Astrocyte (in vitro differentiated cells and primary cell): Measurements from ENCODE around the gene SPEF1. TPM values are rescaled to one million over a fixed set of nuclear protein-coding genes. Genes with fewer than 3 reads are reported as not detected.
"Not testable (repeated sequence)": the region's sequence is repeated elsewhere in the genome, so short reads cannot be mapped to it uniquely, and the experiment has no call there.

ENCODE experiments used
- DNase-seq: peaks from one replicate; pipeline ENCODE4 v3.0.0-alpha.2; 2010; ENCODE audit warnings: low read depth
- FAIRE-seq: peaks from 2 replicates; lab custom pipeline; 2011; peaks lifted over from hg19 to GRCh38; lab: Jason Lieb, UNC
- H2AFZ ChIP-seq: 2 replicates; pipeline ENCODE4 v1.6.0; 2012; ENCODE audit warnings: low read depth, low read length, inconsistent platforms
- H3K27ac ChIP-seq: 2 replicates; pipeline ENCODE4 v1.5.1; 2011; ENCODE audit warnings: low read depth, low read length, inconsistent platforms
- H3K27me3 ChIP-seq: 2 replicates; pipeline ENCODE4 v1.6.0; 2011; ENCODE audit warnings: low read length, inconsistent platforms; ENCODE audit not compliant: insufficient read depth
- H3K36me3 ChIP-seq: 2 replicates; pipeline ENCODE4 v1.5.1; 2011; ENCODE audit warnings: low read length, inconsistent platforms; ENCODE audit not compliant: insufficient read depth
- H3K4me1 ChIP-seq: 2 replicates; pipeline ENCODE4 v1.5.1; 2011; ENCODE audit warnings: low read length, inconsistent platforms; ENCODE audit not compliant: insufficient read depth
- H3K4me2 ChIP-seq: 2 replicates; pipeline ENCODE4 v1.6.0; 2012; ENCODE audit warnings: low read length, inconsistent platforms
- H3K4me3 ChIP-seq: 2 replicates; pipeline ENCODE4 v1.5.1; 2011; ENCODE audit warnings: low read depth, mild to moderate bottlenecking, low read length, inconsistent platforms; ENCODE audit not compliant: insufficient read depth
- H3K79me2 ChIP-seq: 2 replicates; pipeline ENCODE4 v1.6.0; 2012; ENCODE audit warnings: mild to moderate bottlenecking, low read length, inconsistent platforms; ENCODE audit not compliant: insufficient read depth
- H3K9ac ChIP-seq: 2 replicates; pipeline ENCODE4 v1.6.0; 2012; ENCODE audit warnings: mild to moderate bottlenecking, low read length, inconsistent platforms
- H3K9me3 ChIP-seq: 2 replicates; pipeline ENCODE4 v1.5.1; 2012; ENCODE audit warnings: low read depth, mild to moderate bottlenecking, low read length, inconsistent platforms; ENCODE audit not compliant: insufficient read depth
- H4K20me1 ChIP-seq: 2 replicates; pipeline ENCODE4 v1.6.0; 2012; ENCODE audit warnings: low read length, inconsistent platforms; ENCODE audit not compliant: insufficient read depth
- H3K27ac Mint-ChIP-seq: one replicate; pipeline ENCODE4 v1.8.0; 2021; ENCODE audit warnings: mild to moderate bottlenecking, mixed read lengths; ENCODE audit not compliant: unreplicated experiment
- H3K27me3 Mint-ChIP-seq: one replicate; pipeline ENCODE4 v1.8.0; 2021; ENCODE audit warnings: low read depth, mixed read lengths; ENCODE audit not compliant: unreplicated experiment
- H3K36me3 Mint-ChIP-seq: one replicate; pipeline ENCODE4 v1.8.0; 2021; ENCODE audit warnings: low read depth, mixed read lengths; ENCODE audit not compliant: unreplicated experiment
- H3K4me1 Mint-ChIP-seq: one replicate; pipeline ENCODE4 v1.8.0; 2021; ENCODE audit warnings: low read depth, mixed read lengths; ENCODE audit not compliant: unreplicated experiment
- H3K4me3 Mint-ChIP-seq: one replicate; pipeline ENCODE4 v1.8.0; 2021; ENCODE audit warnings: mild to moderate bottlenecking, moderate library complexity, mixed read lengths; ENCODE audit not compliant: unreplicated experiment
- H3K9me3 Mint-ChIP-seq: one replicate; pipeline ENCODE4 v1.8.0; 2021; ENCODE audit warnings: mild to moderate bottlenecking, mixed read lengths; ENCODE audit not compliant: unreplicated experiment
- EZH2 ChIP-seq: IDR thresholded peaks from 2 replicates; pipeline ENCODE4 v1.6.1; 2012; ENCODE audit warnings: mild to moderate bottlenecking, low read length, inconsistent platforms; ENCODE audit not compliant: insufficient read depth
- total RNA-seq: library from RNA; stranded (reverse); gene quantifications from 2 replicates; pipeline ENCODE4 v1.2.1, GENCODE V29; 2021
- TF ChIP-seq, protein P1 (sequence below): IDR thresholded peaks from 2 replicates; pipeline ENCODE4 v1.5.1; 2011; ENCODE audit warnings: low read depth, mild to moderate bottlenecking, inconsistent platforms, low read length, moderate library complexity; ENCODE audit not compliant: insufficient read depth

The SPEF1 gene
- total RNA-seq, 1 donor from 2014 or later, result 0.45 TPM

DNA sequence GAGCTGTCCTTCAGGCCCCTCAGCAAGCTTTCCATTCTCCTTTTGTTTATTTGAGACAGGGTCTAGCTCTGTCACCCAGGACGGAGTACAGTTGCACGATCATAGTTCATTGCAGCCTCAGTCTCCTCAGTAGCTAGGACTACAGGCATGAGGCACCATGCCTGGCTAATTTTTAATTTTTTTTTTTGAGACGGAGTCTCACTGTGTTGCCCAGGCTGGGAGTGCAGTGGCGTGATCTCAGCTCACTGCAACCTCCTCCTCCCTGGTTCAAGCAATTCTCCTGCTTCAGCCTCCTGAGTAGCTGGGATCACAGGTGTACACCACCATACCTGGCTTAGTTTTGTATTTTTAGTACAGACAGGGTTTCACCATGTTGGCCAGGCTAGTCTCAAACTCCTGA, 8.0 kb upstream of the SPEF1 start:
- FAIRE-seq, H3K4me1 Mint-ChIP-seq, H3K4me2 ChIP-seq, H3K27ac Mint-ChIP-seq, H3K4me3 ChIP-seq, H3K27ac ChIP-seq, H3K27me3 ChIP-seq, H3K36me3 Mint-ChIP-seq, H3K9ac ChIP-seq, H3K4me3 Mint-ChIP-seq, H3K36me3 ChIP-seq, DNase-seq, H3K9me3 ChIP-seq, H2AFZ ChIP-seq, H3K9me3 Mint-ChIP-seq: not testable (repeated sequence)
- Histone ChIP-seq H4K20me1 (peaks cover 19% of the 10 kb centered on the region), H3K79me2 (peaks cover 21% of the 10 kb centered on the region), H3K4me1 (peaks cover 18% of the 10 kb centered on the region)
- H3K27me3 Mint-ChIP-seq, result peaks cover 13% of the 10 kb centered on the region

DNA sequence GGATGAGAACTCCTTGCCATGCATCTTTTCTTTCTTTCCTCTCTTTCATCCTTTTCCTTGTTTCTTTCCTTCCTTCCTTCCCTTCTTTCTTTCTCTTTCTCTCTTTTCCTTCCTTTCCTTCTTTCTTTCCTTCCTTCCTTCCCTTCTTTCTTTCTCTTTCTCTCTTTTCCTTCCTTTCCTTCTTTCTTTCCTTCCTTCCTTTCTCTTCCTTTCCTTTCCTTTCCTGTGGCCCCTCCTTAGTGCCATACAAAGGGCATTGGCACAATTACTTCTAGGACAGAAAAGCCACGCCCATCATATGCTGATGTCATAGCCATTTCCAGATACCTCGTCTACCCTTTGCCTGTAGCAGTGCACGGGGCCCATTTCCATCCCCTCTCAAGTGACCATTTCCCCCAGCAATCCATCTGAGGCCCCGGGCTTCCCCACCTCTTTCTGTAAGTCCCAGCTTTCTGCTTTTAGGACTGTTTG, 7.5 kb upstream of the SPEF1 start:
- Histone ChIP-seq H2AFZ (no peak overlapping the region), H3K4me1 (peaks cover 18% of the 10 kb centered on the region), H3K36me3 (no peaks in the 10 kb centered on the region), H3K4me3 (no peak overlapping the region), H3K9me3 (no peaks in the 10 kb centered on the region), H3K4me2 (no peak overlapping the region), H3K27ac (no peak overlapping the region), H3K9ac (no peak overlapping the region), H4K20me1 (peaks cover 24% of the 10 kb centered on the region), H3K27me3 (no peaks in the 10 kb centered on the region), H3K79me2 (peaks cover 25% of the 10 kb centered on the region)
- Mint-ChIP-seq H3K27ac (no peak overlapping the region), H3K9me3 (peaks cover 2% of the 10 kb centered on the region), H3K36me3 (no peaks in the 10 kb centered on the region), H3K4me1 (no peaks in the 10 kb centered on the region), H3K4me3 (no peak overlapping the region), H3K27me3 (peaks cover 13% of the 10 kb centered on the region)
- no peak for TF ChIP-seq EZH2
- TF ChIP-seq, protein P1, sequence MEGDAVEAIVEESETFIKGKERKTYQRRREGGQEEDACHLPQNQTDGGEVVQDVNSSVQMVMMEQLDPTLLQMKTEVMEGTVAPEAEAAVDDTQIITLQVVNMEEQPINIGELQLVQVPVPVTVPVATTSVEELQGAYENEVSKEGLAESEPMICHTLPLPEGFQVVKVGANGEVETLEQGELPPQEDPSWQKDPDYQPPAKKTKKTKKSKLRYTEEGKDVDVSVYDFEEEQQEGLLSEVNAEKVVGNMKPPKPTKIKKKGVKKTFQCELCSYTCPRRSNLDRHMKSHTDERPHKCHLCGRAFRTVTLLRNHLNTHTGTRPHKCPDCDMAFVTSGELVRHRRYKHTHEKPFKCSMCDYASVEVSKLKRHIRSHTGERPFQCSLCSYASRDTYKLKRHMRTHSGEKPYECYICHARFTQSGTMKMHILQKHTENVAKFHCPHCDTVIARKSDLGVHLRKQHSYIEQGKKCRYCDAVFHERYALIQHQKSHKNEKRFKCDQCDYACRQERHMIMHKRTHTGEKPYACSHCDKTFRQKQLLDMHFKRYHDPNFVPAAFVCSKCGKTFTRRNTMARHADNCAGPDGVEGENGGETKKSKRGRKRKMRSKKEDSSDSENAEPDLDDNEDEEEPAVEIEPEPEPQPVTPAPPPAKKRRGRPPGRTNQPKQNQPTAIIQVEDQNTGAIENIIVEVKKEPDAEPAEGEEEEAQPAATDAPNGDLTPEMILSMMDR, result no peak
- FAIRE-seq (no peak), DNase-seq (no peak)

DNA sequence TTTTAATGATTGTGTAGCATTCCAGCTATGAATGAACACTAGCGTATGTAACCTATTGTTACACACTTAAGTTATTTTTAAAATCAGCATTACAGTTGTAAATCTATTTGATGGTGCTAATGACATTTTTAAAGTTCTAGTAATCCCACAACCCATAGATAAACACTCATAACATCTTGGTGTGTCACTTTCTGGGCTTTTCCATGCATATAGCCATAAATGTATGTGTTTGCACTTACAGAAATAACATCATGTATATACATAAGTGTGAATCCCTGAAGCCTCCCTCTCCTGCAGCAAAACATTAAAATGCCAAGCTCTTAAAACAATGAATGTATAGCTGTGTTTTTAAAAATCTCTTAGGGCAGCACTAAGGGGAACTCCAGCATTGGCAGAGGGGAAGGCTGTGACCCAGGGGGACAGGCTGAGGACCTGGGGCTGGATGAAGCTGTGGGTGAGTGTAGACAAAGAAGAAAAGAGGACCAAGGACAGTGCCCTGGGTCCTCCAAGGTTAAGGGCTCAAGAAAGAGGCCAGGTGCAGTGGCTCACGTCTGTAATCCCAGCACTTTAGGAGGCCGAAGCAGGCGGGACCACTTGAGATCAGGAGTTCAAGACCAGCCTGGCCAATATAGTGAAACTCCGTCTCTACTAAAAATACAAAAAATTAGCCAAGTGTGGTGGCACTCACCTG, 6.2 kb upstream of the SPEF1 start:
- Histone ChIP-seq H3K9me3 (no peaks in the 10 kb centered on the region), H4K20me1 (peaks cover 37% of the 10 kb centered on the region), H3K79me2 (peaks cover 35% of the 10 kb centered on the region), H3K4me3 (peak overlapping the region; percentile 46), H3K4me1 (peaks cover 18% of the 10 kb centered on the region), H3K4me2 (peak overlapping the region; percentile 74), H3K27me3 (no peaks in the 10 kb centered on the region), H2AFZ (no peak overlapping the region), H3K27ac (no peak overlapping the region), H3K36me3 (no peaks in the 10 kb centered on the region), H3K9ac (peak overlapping the region; percentile 1)
- FAIRE-seq (no peak), DNase-seq (no peak)
- Mint-ChIP-seq H3K9me3 (peaks cover 2% of the 10 kb centered on the region), H3K27ac (no peak overlapping the region), H3K4me3 (peak overlapping the region; percentile 45), H3K4me1 (no peaks in the 10 kb centered on the region), H3K27me3 (peaks cover 13% of the 10 kb centered on the region), H3K36me3 (peaks cover 2% of the 10 kb centered on the region)
- TF ChIP-seq, protein P1, result no peak
- no peak for TF ChIP-seq EZH2
